ENCODE results near the gene SIL1.

SIL1 gene

GRCh38 chr5:139064613-139065012 is 133.6 kb downstream of the SIL1 start:
- Histone ChIP-seq H3K27me3 (ENCODE audit: insufficient read depth, low read depth, severe bottlenecking) (no peaks in the 10 kb centered on the region), H3K9me3 (ENCODE audit: severe bottlenecking) (no peaks in the 10 kb centered on the region), H3K36me3 (no peaks in the 10 kb centered on the region), H3K27ac (no peak overlapping the region), H3K4me3 (ENCODE audit: low read depth, low read length) (no peak overlapping the region)
- TF ChIP-seq CTCF (IDR thresholded peaks at IDR 0.05; ENCODE audit: low read depth, low read length): no peak
- DNase-seq: no peak

DNA sequence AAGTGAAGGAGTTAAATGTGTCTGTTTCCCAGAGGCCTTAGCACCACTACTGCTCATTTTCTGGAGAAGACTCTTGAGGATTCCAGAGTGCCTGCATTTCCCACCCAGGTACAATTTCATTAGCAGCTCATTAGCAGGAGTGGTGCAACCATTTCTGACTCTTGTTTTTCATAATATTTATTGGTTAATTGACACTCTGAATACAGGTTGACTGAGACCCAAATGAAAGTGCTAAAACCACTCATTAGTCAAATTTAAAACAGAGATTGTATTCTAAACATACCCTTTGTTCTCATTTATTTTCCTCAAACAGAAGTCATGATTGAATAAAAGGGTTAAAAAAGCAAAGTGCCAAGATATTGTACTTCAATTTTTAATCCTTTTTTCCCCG is 134.5 kb downstream of the SIL1 start:
- DNase-seq: no peak

DNA sequence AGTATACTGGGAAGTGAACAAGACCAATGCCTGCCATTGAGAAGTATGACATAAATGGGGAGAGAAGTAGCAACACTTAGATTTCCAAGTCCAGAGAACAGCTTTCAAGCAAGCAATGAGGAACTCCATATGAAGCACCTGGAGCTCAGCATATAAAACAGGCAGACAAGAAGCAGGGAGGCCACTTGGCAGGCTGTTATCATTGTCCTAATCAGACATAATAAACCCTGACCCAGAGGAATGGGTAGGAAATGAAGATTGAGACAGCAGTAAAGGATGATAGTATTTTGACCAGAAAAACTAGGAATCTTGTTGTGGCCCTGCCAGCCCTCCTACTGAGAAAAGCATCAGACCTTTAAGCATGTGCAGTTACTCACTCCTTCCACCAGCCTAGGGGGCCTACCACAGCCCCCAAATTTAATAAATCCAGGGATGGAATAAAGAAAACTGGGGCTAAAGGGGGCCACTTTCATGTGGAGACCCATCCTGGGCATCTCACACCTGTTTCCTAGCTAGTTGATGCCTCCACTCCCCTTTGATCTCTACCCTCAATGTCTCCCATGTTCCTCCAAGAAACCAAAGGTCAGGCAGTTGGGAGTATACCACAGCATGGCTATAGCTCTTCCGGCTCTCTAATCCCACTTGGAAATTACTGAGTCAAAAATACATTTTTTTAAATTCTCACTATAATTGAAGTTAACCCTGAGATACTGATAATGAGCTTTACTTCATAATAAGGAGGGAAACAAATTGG is 135.1 kb downstream of the SIL1 start:
- DNase-seq: no peak
- Histone ChIP-seq H3K4me3 (ENCODE audit: low read depth, low read length) (no peak overlapping the region), H3K9me3 (ENCODE audit: severe bottlenecking) (no peaks in the 10 kb centered on the region), H3K36me3 (no peaks in the 10 kb centered on the region), H3K27me3 (ENCODE audit: insufficient read depth, low read depth, severe bottlenecking) (no peaks in the 10 kb centered on the region), H3K27ac (peak overlapping the region; percentile 73)
- no peak for TF ChIP-seq CTCF (IDR thresholded peaks at IDR 0.05; ENCODE audit: low read depth, low read length)

More for the DNA sequence above, 134.5 kb downstream of the SIL1 start:
- Histone ChIP-seq H3K27me3 (ENCODE audit: insufficient read depth, low read depth, severe bottlenecking) (no peaks in the 10 kb centered on the region), H3K4me3 (ENCODE audit: low read depth, low read length) (no peak overlapping the region), H3K27ac (no peak overlapping the region), H3K36me3 (no peaks in the 10 kb centered on the region), H3K9me3 (ENCODE audit: severe bottlenecking) (no peaks in the 10 kb centered on the region)
- no peak for TF ChIP-seq CTCF (IDR thresholded peaks at IDR 0.05; ENCODE audit: low read depth, low read length)

DNA sequence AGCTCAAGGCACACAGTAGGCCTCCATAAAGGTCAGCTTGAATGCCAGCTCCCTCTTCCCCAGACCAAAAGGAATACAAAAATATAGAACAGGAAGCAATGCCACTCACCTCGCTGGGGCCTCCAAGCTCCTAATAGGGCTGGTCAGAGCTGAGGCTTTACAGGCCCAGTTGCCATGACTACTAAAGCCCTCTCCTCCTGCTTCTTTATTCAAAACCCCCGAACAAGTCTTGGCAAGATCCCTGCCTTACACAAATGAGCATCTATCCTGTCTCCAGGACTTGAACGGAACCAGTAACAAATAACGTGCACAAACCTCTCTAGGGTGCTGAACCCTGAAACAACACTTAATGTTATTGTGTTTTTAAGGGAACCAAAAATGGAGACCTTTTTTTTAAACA is 136.3 kb downstream of the SIL1 start:
- H3K9me3 ChIP-seq (ENCODE audit: severe bottlenecking): no peaks in the 10 kb centered on the region
- H3K36me3 ChIP-seq: no peaks in the 10 kb centered on the region; the same call in 1 of the 2 replicates
- H3K27me3 ChIP-seq (ENCODE audit: insufficient read depth, low read depth, severe bottlenecking): no peaks in the 10 kb centered on the region
- peak overlapping the region; percentile 27 for H3K4me3 ChIP-seq (ENCODE audit: low read depth, low read length)
- H3K27ac ChIP-seq: peak overlapping the region; percentile 73
- DNase-seq: peak; percentile 81
- TF ChIP-seq CTCF (IDR thresholded peaks at IDR 0.05; ENCODE audit: low read depth, low read length): no peak

GRCh38 chr5:139061274-139061673 is 136.9 kb downstream of the SIL1 start:
- H3K4me3 ChIP-seq (ENCODE audit: low read depth, low read length): peak overlapping the region; percentile 27; the same call in 1 of the 2 replicates
- H3K27me3 ChIP-seq (ENCODE audit: insufficient read depth, low read depth, severe bottlenecking): no peaks in the 10 kb centered on the region
- H3K27ac ChIP-seq: peak overlapping the region; percentile 73
- DNase-seq: no peak
- H3K36me3 ChIP-seq: no peaks in the 10 kb centered on the region; the same call in 1 of the 2 replicates
- TF ChIP-seq CTCF (IDR thresholded peaks at IDR 0.05; ENCODE audit: low read depth, low read length): no peak
- H3K9me3 ChIP-seq (ENCODE audit: severe bottlenecking): no peaks in the 10 kb centered on the region

DNA sequence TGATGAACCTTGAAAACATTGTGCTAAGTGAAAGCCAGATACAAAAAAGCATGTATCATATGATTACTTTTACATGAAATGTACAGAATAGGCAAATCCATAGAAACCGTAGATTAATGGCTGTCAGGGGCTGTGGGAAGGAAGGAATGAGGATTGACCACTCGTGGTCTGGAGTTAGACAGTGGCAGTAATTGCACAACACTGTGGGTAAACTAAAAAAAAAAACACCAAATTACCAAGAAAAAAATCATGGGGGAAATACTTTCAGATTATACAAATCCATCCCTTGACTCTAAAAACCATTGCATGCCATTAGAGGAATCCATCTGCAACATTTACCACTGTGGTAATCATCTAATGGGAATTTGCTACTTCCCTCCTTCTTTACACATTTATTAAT is 140.0 kb downstream of the SIL1 start:
- H3K36me3 ChIP-seq: no peaks in the 10 kb centered on the region; the same call in 1 of the 2 replicates
- H3K27ac ChIP-seq: peak overlapping the region; percentile 74
- no peak overlapping the region for H3K4me3 ChIP-seq (ENCODE audit: low read depth, low read length)
- no peaks in the 10 kb centered on the region for H3K9me3 ChIP-seq (ENCODE audit: severe bottlenecking)
- no peak for DNase-seq
- no peak for TF ChIP-seq CTCF (IDR thresholded peaks at IDR 0.05; ENCODE audit: low read depth, low read length)
- no peaks in the 10 kb centered on the region for H3K27me3 ChIP-seq (ENCODE audit: insufficient read depth, low read depth, severe bottlenecking)
